ENCODE results near the gene KLB.

DNA sequence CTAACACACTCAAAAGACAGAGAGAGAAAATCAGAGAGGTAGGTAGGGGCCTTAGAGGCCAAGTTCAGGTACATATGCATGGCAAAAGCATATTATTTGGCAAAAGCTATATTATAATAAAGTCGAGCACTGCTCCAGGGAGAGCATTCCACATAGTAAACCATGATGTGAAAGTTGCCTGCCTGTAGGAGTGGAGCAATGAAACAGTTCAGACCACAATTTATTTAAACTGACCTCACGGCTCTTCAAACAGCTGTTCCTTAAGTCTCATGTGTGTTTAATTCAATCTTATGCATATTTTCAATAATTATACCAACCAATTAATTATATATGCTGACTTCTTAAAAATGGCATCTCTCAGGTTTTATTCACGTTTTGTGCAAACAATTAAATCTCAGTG, 43.9 kb upstream of the KLB start:
- TF ChIP-seq, protein P1, sequence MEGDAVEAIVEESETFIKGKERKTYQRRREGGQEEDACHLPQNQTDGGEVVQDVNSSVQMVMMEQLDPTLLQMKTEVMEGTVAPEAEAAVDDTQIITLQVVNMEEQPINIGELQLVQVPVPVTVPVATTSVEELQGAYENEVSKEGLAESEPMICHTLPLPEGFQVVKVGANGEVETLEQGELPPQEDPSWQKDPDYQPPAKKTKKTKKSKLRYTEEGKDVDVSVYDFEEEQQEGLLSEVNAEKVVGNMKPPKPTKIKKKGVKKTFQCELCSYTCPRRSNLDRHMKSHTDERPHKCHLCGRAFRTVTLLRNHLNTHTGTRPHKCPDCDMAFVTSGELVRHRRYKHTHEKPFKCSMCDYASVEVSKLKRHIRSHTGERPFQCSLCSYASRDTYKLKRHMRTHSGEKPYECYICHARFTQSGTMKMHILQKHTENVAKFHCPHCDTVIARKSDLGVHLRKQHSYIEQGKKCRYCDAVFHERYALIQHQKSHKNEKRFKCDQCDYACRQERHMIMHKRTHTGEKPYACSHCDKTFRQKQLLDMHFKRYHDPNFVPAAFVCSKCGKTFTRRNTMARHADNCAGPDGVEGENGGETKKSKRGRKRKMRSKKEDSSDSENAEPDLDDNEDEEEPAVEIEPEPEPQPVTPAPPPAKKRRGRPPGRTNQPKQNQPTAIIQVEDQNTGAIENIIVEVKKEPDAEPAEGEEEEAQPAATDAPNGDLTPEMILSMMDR (IDR thresholded peaks at IDR 0.05): no peak
- TF ChIP-seq POLR2A (IDR thresholded peaks at IDR 0.05): no peak
- TF ChIP-seq POLR2AphosphoS5 (IDR thresholded peaks at IDR 0.05): no peak

All from prostate gland (tissue), 2 donors.